ACC112 (cell line): ENCODE measurements around the gene IFNA6.

Experiments
- H2AFZ ChIP-seq: fragments of 200-600 bp; sonication (generic); one replicate; pipeline ENCODE4 v1.6.0; 2017; ENCODE audit warnings: antibody characterized with exemption, low read length; ENCODE audit not compliant: unreplicated experiment
- H3K27ac ChIP-seq: fragments of 200-600 bp; sonication (generic); 2 replicates; pipeline ENCODE4 v1.5.1; 2014; ENCODE audit warnings: low read depth, mild to moderate bottlenecking, antibody characterized with exemption, low read length, moderate library complexity
- H3K27me3 ChIP-seq: fragments of 200-600 bp; sonication (generic); 2 replicates; pipeline ENCODE4 v1.6.1; 2014; ENCODE audit warnings: mild to moderate bottlenecking, antibody characterized with exemption, low read length, moderate library complexity, mixed read lengths; ENCODE audit not compliant: insufficient read depth
- H3K36me3 ChIP-seq: fragments of 200-600 bp; sonication (generic); 2 replicates; pipeline ENCODE4 v1.6.1; 2016; ENCODE audit warnings: mild to moderate bottlenecking, antibody characterized with exemption, low read length, moderate library complexity, mixed read lengths; ENCODE audit not compliant: insufficient read depth
- H3K4me1 ChIP-seq: fragments of 200-600 bp; sonication (generic); one replicate; pipeline ENCODE4 v1.6.1; 2016; ENCODE audit warnings: low read length, mixed read lengths; ENCODE audit not compliant: insufficient read depth, unreplicated experiment, control insufficient read depth
- H3K4me3 ChIP-seq: fragments of 200-600 bp; sonication (generic); 2 replicates; pipeline ENCODE4 v1.5.1; 2014; ENCODE audit warnings: mild to moderate bottlenecking, low read depth, low read length
- H3K79me2 ChIP-seq: fragments of 200-600 bp; sonication (generic); one replicate; pipeline ENCODE4 v1.6.0; 2016; ENCODE audit warnings: low read length; ENCODE audit not compliant: control insufficient read depth, unreplicated experiment, insufficient read depth

The IFNA6 gene

GRCh38 chr9:21326526-21327139, 24.1 kb downstream of the IFNA6 start:
- Histone ChIP-seq H3K79me2 (peaks cover 38% of the 10 kb centered on the region), H3K4me3 (no peak overlapping the region), H3K27me3 (no peaks in the 10 kb centered on the region), H3K4me1 (peaks cover 12% of the 10 kb centered on the region), H3K27ac (no peak overlapping the region), H3K36me3 (peaks cover 3% of the 10 kb centered on the region; the same call in 1 of the 2 replicates), H2AFZ (no peak overlapping the region)

- Histone ChIP-seq H3K27ac (no peak overlapping the region), H3K4me1 (peaks cover 5% of the 10 kb centered on the region), H3K27me3 (no peaks in the 10 kb centered on the region), H3K36me3 (peaks cover 3% of the 10 kb centered on the region; the same call in 1 of the 2 replicates), H3K79me2 (peaks cover 17% of the 10 kb centered on the region), H2AFZ (no peak overlapping the region), H3K4me3 (no peak overlapping the region)
Measured at GRCh38 chr9:21324047-21324446, 26.6 kb downstream of the IFNA6 start.

GRCh38 chr9:21322911-21323461, 27.7 kb downstream of the IFNA6 start:
- no peak overlapping the region for H3K27ac ChIP-seq
- H3K27me3 ChIP-seq, result no peaks in the 10 kb centered on the region
- peaks cover 10% of the 10 kb centered on the region for H3K79me2 ChIP-seq
- H3K4me1 ChIP-seq, result no peaks in the 10 kb centered on the region
- H3K4me3 ChIP-seq, result no peak overlapping the region
- H2AFZ ChIP-seq, result no peak overlapping the region
- peaks cover 3% of the 10 kb centered on the region; the same call in 1 of the 2 replicates for H3K36me3 ChIP-seq

GRCh38 chr9:21320465-21320864, 30.2 kb downstream of the IFNA6 start:
- Histone ChIP-seq H3K27ac (no peak overlapping the region), H3K36me3 (peaks cover 3% of the 10 kb centered on the region; the same call in 1 of the 2 replicates)

GRCh38 chr9:21317956-21318923, 32.4 kb downstream of the IFNA6 start:
- Histone ChIP-seq H3K4me3 (no peak overlapping the region), H3K4me1 (no peaks in the 10 kb centered on the region), H2AFZ (peak overlapping the region; percentile 57), H3K27ac (no peak overlapping the region), H3K27me3 (no peaks in the 10 kb centered on the region; the same call in 1 of the 2 replicates), H3K79me2 (no peaks in the 10 kb centered on the region), H3K36me3 (no peaks in the 10 kb centered on the region; the same call in 1 of the 2 replicates)

More at GRCh38 chr9:21320465-21320864, 30.2 kb downstream of the IFNA6 start:
- no peaks in the 10 kb centered on the region for H3K4me1 ChIP-seq
- H3K27me3 ChIP-seq, result no peaks in the 10 kb centered on the region; the same call in 1 of the 2 replicates
- no peak overlapping the region for H3K4me3 ChIP-seq
- H3K79me2 ChIP-seq, result no peaks in the 10 kb centered on the region
- no peak overlapping the region for H2AFZ ChIP-seq

GRCh38 chr9:21316860-21317259, 33.8 kb downstream of the IFNA6 start:
- H3K4me1 ChIP-seq, result no peaks in the 10 kb centered on the region
- H3K27me3 ChIP-seq, result no peaks in the 10 kb centered on the region; the same call in 1 of the 2 replicates
- H3K4me3 ChIP-seq, result no peak overlapping the region
- H2AFZ ChIP-seq, result no peak overlapping the region
- H3K36me3 ChIP-seq, result no peaks in the 10 kb centered on the region
- no peaks in the 10 kb centered on the region for H3K79me2 ChIP-seq
- no peak overlapping the region for H3K27ac ChIP-seq

- no peaks in the 10 kb centered on the region for H3K4me1 ChIP-seq
- no peaks in the 10 kb centered on the region; the same call in 1 of the 2 replicates for H3K27me3 ChIP-seq
- no peak overlapping the region for H2AFZ ChIP-seq
- H3K79me2 ChIP-seq, result no peaks in the 10 kb centered on the region
- H3K4me3 ChIP-seq, result no peak overlapping the region
- no peak overlapping the region for H3K27ac ChIP-seq
- no peaks in the 10 kb centered on the region for H3K36me3 ChIP-seq
Measured at GRCh38 chr9:21316032-21316842, 34.5 kb downstream of the IFNA6 start.

GRCh38 chr9:21314152-21314551, 36.5 kb downstream of the IFNA6 start:
- H3K79me2 ChIP-seq, result no peaks in the 10 kb centered on the region
- no peak overlapping the region for H3K27ac ChIP-seq
- H3K27me3 ChIP-seq, result peaks cover 14% of the 10 kb centered on the region
- H2AFZ ChIP-seq, result no peak overlapping the region
- H3K4me3 ChIP-seq, result no peak overlapping the region
- no peaks in the 10 kb centered on the region for H3K4me1 ChIP-seq
- H3K36me3 ChIP-seq, result no peaks in the 10 kb centered on the region

GRCh38 chr9:21311889-21312288, 38.8 kb downstream of the IFNA6 start:
- Histone ChIP-seq H3K79me2 (no peaks in the 10 kb centered on the region), H3K36me3 (no peaks in the 10 kb centered on the region), H2AFZ (no peak overlapping the region), H3K27ac (no peak overlapping the region), H3K4me1 (no peaks in the 10 kb centered on the region), H3K4me3 (no peak overlapping the region), H3K27me3 (peaks cover 36% of the 10 kb centered on the region)

GRCh38 chr9:21305213-21305612, 45.5 kb downstream of the IFNA6 start, which contains the start of gene IFNA5:
IFNA5 (minus strand) TSS chr9:21305313; CDS start chr9:21305256, 57 bp downstream.
- Histone ChIP-seq H3K4me3 (no peak within 1 kb of the TSS), H3K27me3 (peaks cover 80% of the 10 kb centered on the region), H3K4me1 (no peaks in the 10 kb centered on the region), H2AFZ (no peak within 1 kb of the TSS), H3K27ac (no peak within 1 kb of the TSS), H3K79me2 (no peaks in the 10 kb centered on the region), H3K36me3 (no peaks in the 10 kb centered on the region)
